OCI-LY7 (cell line): Measurements from ENCODE around the gene ZNRF2.

Experiments used
- CTCF ChIP-seq: fragments of 200-600 bp; sonication (generic); conservative IDR thresholded peaks from 2 replicates; pipeline ENCODE4 v1.5.1; 2014; ENCODE audit warnings: mild to moderate bottlenecking, antibody characterized with exemption, low read length, moderate library complexity, mixed read lengths
- EZH2phosphoT487 ChIP-seq: fragments of 200-600 bp; sonication (generic); IDR thresholded peaks from 2 replicates; pipeline ENCODE4 v1.6.1; 2018; ENCODE audit warnings: low read depth, borderline replicate concordance, mild to moderate bottlenecking, mixed run types, antibody characterized with exemption, low read length, moderate library complexity, mixed read lengths

- TF ChIP-seq CTCF: no peak
- no peak for TF ChIP-seq EZH2phosphoT487
Observed at GRCh38 chr7:30310674-30311362, 26.4 kb downstream of the ZNRF2 start.
